T1000 (cell line): ENCODE data around the gene RBX1.
"Not testable (repeated sequence)": the region's sequence is repeated elsewhere in the genome, so short reads cannot be mapped to it uniquely, and the experiment has no call there.

Experiments
- DNase-seq: peaks from one replicate; lab custom pipeline; 2025; ENCODE audit warnings: mixed read lengths; lab: John Stamatoyannopoulos, UW

The RBX1 gene

DNA sequence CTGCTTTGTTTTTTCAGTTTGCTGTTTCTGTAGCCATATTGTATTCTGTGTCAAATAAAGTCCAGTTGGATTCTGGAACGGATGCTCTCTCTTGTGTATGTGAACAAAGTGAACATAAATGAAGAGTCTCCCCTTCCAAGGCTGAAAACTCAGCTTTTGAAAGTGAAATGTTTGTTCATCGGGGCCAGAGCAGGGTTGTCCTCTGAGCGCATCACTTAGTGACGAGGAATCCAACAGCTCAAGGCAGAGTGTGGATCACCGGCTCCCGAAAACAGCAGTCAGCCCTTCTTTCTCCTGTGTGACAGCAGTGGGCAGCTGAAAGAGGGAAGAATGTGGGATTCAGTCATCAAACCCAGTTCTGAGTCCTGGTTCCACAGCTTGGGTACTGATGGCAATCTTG is 21.4 kb downstream of the RBX1 start:
- DNase-seq = no peak

DNA sequence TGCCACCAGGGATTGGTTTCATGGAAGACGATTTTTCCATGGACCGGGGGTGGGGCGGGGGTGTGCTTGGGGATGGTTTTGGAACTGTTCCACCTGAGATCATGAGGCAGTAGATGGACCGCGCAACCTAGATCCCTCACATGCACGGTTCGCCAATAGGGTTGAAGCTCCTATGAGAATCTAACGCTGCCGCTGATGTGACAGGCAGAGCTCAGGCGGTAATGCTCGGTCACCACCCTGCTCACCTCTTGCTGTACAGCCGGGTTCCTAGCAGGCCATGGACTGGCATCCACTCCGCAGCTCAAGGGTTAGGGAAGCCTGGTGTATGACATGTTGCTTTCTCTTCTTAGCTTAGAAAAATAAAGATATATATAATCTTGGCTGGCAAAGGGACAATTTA is 22.0 kb downstream of the RBX1 start:
- no peak for DNase-seq

DNA sequence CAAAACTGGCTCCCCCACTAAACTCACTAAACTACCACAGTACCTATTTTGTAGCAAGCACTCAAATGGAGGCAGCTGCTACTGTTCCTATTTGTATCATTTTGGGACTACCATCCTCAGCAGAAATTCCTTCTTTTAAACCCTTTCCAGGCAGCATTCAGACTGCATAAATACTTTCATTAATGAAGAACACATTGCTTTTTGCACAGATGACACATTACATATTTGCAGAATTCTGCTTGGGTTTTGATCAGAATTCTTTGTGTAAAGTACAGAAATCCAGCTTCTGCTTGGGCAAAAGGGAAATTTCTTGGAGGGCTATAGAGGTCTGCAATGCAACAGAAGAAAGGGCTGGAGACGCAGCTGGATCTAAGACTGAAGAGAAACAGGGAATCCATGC is 24.2 kb downstream of the RBX1 start:
- no peak for DNase-seq

DNA sequence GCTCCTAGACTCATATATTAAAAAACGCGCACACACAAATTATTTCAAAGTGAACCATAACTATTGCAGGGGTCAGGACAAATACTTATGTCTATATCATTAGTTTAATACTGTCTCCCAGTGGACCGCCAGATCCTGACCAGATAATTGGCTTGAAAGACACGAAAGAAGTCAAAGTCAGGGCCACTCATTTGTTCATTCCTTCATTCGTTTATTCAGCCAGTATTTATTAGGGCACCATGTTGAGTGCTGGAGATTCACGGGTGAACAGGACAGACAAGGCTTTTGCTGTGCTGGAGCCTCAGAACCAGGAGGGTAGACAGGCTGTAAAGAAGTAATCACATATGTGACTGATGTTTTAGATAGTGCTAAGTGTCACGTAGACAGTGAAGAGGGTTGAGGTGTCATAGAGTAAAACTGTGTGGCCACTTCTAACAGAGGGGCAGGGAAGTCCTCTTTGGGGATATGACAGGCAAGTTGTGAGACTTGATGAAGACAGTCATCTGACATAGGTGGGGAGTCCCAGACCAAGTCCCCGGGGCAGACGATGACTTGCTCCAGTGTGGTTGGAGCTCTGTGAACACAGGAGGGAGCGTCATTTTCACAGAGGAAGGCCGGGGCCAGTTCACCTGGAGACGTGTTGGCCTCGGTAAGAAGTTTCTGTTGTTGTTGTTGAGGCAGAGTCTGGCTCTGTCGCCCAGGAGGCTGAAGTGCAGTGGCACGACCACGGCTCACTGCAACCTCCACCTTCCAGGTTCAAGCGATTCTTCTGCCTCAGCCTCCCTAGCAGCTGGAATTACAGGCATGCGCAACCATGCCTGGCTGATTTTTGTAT is 25.9 kb downstream of the RBX1 start:
- no peak for DNase-seq

DNA sequence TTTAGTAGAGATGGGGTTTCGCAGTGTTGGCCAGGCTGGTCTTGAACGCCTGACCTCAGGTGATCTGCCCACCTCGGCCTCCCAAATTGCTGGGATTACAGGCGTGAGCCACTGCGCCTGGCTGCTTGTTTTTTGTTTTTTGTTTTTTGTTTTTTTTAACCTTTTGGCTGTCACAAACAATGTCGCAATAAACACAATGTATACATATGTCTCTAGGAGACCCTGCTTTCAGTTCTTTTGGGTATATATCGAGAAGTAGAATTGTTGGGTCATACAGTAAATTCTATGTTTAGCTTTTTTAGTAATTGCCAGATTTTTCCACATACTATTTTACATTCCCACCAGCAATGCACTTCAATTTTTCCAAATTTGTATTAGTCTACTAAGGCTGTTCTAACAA is 28.0 kb downstream of the RBX1 start:
- no peak for DNase-seq

DNA sequence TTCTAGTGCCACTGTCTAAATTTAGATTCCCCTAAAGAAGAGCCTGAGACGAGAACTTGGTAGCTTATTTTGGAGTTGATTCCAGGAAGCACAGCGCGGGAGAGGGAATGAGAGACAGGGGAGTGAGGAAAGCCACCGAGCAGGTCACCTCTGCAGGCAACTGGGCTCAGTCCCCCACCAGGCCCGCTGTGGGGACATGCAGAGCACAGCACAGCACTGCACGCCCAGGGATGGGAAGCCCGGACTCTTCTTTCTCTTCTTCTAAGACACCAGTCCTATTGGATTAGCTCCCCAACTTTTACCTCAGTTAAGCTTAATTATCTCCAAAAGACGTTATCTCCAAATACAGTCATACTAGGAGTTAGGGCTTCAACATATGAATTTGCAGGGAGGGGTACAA is 28.7 kb downstream of the RBX1 start:
- DNase-seq = no peak

DNA sequence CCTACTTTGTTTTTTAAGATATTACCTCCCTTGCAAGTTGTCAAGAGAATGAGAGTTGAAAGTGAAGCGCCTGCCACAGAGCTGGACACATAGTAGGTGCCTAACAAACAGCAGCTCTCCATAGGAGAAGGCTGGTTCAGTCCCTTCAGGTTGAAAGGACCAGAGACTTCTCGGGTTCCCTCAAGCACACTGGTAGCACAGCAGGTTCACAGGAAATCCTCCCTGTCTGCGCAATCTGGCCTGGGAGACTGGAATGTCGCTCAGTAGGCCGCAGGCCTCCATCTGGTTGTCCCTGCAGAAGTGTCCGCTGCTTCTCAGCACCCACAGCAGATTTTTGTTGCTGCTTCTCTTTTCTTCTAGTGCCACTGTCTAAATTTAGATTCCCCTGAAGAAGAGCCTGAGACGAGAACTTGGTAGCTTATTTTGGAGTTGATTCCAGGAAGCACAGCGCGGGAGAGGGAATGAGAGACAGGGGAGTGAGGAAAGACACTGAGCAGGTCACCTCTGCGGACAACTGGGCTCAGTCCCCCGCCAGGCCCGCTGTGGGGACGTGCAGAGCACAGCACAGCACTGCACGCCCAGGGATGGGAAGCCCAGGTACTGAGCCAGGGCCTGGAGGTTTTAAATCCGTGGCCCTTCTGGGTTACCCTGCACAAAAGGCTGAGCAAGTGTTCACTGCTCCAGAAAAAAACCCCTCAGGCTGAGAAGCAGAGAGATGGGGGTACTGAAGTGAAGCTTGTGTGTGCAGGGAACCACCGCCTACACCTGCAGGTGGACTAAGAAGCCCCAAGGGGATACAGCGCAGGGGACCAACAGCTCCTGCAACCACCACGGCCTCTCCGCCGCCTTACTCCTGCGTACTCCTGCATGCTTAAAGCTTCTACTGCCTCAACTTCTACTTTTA is 31.6 kb downstream of the RBX1 start:
- DNase-seq = no peak

DNA sequence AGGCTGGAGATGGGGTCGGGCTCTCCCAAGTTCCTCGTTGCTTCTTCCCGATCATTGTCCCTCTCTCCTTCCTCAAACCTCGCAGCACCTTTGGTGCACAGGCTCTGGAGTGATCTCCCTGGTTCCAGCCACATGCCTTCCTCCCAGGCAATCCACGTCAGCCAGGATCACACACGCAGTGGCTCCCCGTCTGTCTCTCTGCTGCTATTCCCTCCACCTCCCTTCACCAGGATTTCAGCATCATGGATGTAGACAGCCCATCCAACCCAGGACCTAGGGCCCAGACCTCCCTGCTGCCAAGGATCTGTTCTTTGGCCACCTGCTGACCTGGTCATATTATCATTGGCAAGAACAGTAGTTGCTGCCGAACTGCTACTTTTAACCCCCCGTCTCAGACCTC is 40.1 kb downstream of the RBX1 start:
- DNase-seq = no peak

DNA sequence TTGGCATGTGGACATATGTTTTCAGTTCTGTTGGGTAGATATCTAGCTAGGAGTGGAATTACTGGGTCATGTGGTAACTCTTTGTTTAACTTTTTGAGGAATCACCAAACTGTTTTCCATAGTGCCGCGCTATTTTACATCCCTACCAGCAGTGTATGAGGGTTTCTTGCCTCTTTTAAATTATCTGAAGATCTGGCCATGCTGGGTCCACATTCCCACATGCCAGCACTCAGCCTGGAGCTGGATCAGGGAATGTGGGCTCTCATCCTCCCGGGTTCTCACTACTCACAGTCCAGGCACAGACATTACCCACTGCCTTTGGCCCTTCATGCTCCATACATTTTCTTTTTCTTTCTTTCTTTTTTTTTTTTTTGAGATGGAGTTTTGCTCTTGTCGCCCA is 44.6 kb downstream of the RBX1 start:
- DNase-seq = no peak

DNA sequence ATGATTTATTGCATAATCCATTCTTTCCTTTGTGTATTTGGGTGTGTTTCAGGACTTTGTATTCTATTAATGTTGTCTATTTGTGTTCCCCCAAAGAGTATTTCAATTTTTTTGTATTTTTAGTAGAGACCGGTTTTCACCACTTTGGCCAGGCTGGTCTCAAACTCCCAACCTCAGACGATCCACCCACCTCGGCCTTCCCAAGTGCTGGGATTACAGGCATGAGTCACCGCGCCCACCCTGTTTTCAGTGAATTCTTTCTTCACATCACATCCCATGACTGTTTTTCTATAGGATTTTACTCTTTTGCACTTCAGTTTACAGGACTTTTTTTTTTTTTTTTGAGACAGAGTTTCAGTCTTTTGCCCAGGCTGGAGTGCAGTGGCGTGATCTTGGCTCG is 46.3 kb downstream of the RBX1 start:
- no peak for DNase-seq

DNA sequence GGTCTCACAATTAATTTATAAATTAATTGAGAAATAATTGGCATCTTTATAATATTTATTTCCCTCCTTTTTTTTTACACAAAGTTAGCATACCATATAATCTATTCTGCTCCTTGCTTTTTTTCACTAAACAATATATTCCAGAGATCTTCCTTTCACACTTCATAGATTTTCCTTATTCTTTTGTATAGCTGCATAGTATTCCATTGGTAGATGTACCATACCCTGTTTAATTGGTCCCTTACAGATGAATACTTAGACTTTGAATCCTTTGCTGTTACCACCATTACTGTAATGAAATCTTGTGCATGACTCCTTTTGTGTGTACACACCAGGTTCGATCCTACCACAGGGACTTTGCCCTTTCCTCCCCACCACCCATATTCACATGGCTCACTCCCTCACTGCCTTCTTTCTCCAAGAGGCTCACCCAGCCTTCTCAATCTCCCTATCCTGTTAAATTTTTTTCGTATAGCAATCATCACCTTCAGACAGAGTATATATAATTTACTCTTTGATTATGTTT is 48.9 kb downstream of the RBX1 start:
- DNase-seq = no peak

DNA sequence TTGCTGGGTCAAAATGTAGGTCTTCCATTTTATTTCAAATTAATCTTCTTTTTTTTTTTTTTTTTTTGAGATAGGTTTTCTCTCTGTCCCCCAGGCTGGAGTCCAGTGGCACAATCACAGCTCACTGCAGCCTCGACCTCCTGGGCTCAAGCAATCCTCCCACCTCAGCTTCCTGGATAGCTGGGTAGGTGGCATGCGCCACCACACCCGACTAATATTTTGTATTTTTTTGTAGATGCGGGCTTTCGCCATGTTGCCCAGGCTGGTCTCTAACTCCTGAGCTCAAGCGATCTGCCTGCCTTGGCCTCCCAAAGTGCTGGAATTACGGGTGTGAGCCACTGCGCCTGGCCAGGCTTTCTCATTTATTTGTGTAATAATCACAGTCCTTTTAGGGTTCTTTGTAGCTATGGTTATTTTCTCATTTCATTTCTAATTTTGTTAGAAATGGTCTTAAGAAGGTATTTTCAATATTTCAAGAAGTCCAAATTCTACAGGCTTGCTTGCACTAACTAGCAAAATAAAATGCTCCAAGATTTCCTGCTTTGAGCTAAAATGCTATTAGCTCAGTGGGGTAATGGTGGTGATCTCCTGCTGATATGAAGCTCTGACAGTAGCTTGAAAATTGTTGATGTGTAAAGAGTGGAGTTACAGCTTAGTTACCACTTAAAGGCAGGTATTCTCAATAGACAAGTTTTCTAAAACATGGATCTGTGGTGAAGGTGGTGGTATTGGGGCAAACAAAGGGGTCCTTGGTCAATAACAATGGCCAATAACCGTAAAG is 50.0 kb downstream of the RBX1 start:
- no peak for DNase-seq

DNA sequence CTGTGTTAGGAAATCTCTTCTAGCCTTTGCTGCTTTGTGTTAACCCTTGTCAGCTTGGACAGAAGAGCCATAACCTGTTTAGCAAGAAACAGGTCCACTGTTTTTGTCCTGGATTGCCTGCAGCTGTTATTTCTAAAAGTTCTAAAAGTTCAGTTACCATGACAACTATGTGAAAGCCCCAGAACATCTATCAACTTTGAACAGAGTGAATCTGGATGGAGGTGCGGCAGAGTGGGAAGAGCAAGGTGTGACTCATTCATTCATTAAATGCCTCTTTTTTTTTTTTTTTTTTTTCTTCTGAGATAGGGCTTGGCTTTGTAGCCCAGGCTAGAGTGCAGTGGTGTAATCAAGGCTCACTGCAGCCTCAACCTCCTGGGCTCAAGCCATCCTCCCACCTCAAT is 50.5 kb downstream of the RBX1 start:
- peak; percentile 6 for DNase-seq

DNA sequence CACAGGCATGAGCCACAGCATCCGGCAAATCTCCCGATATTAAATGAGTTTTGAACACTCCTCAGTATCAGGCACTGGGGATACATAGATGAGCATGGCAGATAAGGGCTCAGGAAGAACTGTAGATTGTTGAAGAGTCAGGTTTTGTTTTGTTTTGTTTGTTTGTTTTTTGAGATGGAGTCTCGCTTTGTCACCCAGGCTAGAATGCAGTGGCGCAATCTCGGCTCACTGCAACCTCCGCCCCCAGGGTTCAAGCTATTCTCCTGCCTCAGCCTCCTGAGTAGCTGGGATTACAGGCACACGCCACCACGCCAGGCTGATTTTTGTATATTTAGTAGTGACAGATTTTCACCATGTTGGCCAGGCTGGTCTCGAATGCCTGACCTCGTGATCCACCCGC is 51.2 kb downstream of the RBX1 start:
- not testable (repeated sequence) for DNase-seq

DNA sequence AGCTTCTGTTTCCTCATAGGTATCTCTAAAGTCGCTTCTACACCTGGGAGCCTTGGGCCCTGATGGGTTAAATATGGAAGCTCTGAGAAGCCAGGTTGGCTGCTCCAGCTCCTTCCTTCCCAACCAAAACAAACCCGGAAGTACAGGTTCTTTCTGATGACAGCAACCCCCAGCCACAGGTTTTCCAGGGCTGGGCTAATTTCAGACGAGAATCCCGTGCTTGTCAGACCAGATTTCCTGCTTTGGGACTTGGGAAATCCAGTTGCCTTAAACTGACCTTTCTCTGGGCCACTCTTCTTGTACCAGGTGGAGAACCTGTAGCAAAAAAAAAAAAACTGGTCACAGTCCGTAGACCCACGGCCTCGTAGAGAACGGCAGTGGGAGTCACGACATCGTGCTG is 51.9 kb downstream of the RBX1 start:
- DNase-seq = no peak

DNA sequence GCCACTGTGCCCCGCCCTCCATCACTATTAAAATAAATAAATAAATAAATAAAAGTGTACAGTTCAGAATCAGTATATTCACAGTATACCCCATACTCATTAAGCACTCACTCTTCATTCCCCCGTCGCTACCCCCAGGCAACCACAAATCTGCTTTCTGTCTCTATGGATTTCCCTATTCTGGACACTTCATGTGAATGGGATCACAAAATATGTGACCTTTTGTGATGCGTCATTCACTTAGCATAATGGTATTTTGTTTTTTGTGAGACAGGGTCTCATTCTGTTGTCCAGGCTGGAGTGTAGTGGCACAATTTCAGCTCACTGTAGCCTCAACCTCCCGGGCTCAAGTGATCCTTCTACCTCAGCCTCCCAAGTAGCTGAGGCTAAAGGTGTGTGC is 52.8 kb downstream of the RBX1 start:
- DNase-seq = no peak

DNA sequence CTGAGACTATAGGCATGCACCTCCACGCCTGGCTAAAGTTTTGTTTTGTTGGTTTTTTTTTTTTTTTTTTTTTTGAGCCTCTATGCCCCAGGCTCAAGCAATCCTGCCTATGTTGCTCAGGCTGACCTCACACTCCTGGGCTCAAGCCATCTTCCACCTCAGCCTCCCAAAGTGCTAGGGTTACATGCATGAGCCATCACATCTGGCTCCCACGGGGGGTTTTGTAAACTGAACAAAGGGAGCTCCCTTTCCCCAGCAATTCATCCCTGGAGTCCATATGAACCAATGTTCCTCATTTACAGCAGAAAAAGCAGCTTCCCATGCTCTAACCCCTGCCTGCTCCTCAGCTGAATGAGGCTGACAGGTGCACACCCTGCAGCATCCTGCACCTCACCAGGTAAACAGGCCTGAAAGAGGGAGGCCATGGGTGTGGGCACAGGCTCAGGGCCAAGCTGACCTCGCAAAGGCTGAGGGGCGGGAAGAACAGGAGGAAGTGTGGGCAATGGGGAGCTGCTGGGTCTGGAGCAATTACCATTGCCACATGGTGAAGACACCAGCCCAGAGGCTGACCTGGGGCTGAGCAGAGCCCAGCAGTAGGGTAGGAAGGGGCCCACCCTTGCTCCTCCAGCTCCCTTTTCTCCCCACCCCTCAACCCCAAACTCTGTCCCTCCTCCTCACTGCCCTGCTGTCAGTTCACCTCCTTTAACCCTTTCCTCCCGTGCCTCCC is 58.2 kb downstream of the RBX1 start:
- peak; percentile 37 for DNase-seq

DNA sequence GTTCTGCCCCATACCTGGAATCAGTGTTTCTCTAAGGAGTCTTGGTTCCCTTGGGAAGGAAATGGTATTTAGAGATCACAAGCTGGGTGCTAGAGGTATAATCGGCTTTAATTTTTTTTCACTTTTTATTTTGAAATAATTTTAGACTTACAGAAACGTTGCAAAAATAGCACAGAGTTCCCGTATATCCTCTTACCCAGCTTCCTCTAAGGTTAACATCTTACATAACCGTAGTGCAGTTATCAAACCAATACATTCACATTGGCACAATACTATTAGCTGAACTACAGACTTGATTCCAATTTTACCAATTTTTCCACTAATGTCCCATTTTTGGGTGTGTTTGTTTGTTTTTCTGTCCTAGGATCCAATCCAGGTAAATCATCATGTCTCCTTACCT is 63.8 kb downstream of the RBX1 start:
- no peak for DNase-seq

DNA sequence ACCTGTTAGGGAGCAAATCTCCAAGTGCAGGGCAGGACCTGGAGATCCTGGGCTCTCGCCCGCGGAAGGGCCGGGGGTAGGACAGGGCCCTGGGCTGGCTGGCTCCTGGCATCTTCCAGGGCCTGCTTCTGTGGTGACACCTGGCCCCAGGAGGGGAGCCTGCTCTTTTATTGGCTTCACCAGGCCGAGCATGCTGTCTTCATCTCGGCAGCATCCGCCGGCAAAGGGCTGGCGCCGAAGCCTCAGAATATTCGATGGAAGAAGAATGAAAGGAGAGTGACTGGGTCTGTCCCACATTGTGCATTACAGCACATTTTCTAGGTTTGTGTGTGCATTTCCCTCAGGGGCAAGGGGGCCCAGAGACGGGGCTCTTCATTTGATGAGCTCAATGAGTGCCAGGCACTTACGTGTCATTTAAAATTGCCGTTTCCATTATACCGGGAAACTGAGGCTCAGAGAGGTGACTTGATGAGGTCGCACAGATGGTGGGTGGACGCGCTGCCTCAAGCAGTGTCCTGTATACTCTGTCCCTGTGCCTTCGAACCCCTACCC is 70.0 kb downstream of the RBX1 start:
- DNase-seq = no peak

DNA sequence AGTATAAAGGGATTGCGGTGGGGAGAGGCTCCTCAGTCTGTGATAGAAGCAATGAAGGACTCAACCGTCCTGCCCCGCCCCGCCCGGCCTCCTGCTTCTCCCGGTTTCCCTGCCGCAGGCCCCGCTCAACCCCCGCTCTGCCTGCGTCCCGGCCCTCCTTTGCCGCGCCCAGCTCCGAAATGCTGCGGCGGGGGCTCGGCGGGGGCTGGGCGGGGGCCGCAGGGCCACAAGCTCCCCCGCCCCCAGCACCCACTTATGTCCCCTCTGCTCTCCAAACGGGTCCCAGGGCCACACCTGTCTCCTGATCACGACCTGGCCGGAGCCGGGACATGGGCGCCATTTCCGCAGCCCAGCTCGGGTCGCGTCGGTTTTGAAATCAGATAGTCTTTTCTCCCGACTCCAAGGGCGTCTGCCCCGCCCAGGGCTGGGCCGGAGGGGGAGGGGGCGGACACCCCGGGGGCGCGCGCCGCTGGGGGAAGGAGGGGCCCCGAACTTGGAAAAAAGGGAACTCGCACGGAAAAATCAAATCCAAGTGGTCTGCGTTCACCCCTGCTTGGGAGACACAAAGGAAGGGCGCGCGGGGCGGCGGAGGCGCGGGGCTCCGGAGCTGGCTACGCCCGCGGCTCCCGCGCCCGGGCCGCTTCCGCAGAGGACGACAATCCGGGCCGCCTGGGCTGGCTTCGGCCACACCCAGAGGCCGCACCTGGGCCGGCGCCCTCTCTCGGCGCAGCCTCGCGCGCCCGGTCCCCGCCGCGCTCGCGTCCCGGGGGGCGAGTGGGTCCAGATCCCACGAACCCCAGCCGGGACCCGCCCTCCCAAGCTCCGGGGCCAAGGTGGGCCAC is 70.7 kb downstream of the RBX1 start:
- peak; percentile 18 for DNase-seq
